KMS-11 (cell line): ENCODE results near the gene NEK1.

Source experiments
- H2AFZ ChIP-seq: fragments of 200-600 bp; sonication (generic); 2 replicates; pipeline ENCODE4 v1.6.1; 2016; ENCODE audit warnings: antibody characterized with exemption, mixed run types, low read depth
- H3K27ac ChIP-seq: fragments of 200-600 bp; sonication (generic); 2 replicates; pipeline ENCODE4 v1.6.1; 2016; ENCODE audit warnings: mild to moderate bottlenecking, mixed run types
- H3K27me3 ChIP-seq: fragments of 200-600 bp; sonication (generic); 2 replicates; pipeline ENCODE4 v1.6.1; 2017; ENCODE audit warnings: mild to moderate bottlenecking, low read depth, mixed run types, moderate library complexity; ENCODE audit not compliant: insufficient read depth
- H3K36me3 ChIP-seq: fragments of 200-600 bp; sonication (generic); 2 replicates; pipeline ENCODE4 v1.6.1; 2017; ENCODE audit warnings: mild to moderate bottlenecking, mixed run types; ENCODE audit not compliant: insufficient read depth
- H3K4me1 ChIP-seq: fragments of 200-600 bp; sonication (generic); 2 replicates; pipeline ENCODE4 v1.6.1; 2016; ENCODE audit warnings: mild to moderate bottlenecking, low read depth, mixed run types; ENCODE audit not compliant: poor library complexity, severe bottlenecking
- H3K4me2 ChIP-seq: fragments of 200-600 bp; sonication (generic); 2 replicates; pipeline ENCODE4 v1.7.0; 2016; ENCODE audit warnings: mild to moderate bottlenecking, mixed run types
- H3K4me3 ChIP-seq: fragments of 200-600 bp; sonication (generic); IDR thresholded peaks from 2 replicates; pipeline ENCODE4 v1.6.1; 2017; ENCODE audit warnings: low read depth, low read length, mixed read lengths; ENCODE audit not compliant: insufficient read depth
- H3K79me2 ChIP-seq: fragments of 200-600 bp; sonication (generic); 2 replicates; pipeline ENCODE4 v1.6.1; 2016; ENCODE audit warnings: low read depth, mixed run types; ENCODE audit not compliant: insufficient read depth
- H3K9ac ChIP-seq: fragments of 200-600 bp; sonication (generic); 2 replicates; pipeline ENCODE4 v1.6.1; 2016; ENCODE audit warnings: mild to moderate bottlenecking, mixed run types
- H4K20me1 ChIP-seq: fragments of 200-600 bp; sonication (generic); 2 replicates; pipeline ENCODE4 v1.6.1; 2016; ENCODE audit warnings: mild to moderate bottlenecking, mixed run types; ENCODE audit not compliant: insufficient read depth
- CTCF ChIP-seq: fragments of 200-600 bp; sonication (generic); conservative IDR thresholded peaks from 2 replicates; pipeline ENCODE4 v1.6.1; 2017; ENCODE audit warnings: low read depth, mild to moderate bottlenecking, antibody characterized with exemption, low read length, moderate library complexity, mixed read lengths

Gene NEK1

GRCh38 chr4:169404960-169405359, 207.4 kb downstream of the NEK1 start:
- Histone ChIP-seq H3K36me3 (no peaks in the 10 kb centered on the region), H4K20me1 (no peaks in the 10 kb centered on the region), H3K79me2 (no peaks in the 10 kb centered on the region), H3K9ac (no peak overlapping the region), H3K27me3 (no peaks in the 10 kb centered on the region), H3K4me3 (no peak overlapping the region), H3K4me1 (no peaks in the 10 kb centered on the region), H3K4me2 (no peak overlapping the region), H3K27ac (no peak overlapping the region), H2AFZ (no peak overlapping the region)
- no peak for TF ChIP-seq CTCF

GRCh38 chr4:169400832-169401231, 211.6 kb downstream of the NEK1 start:
- Histone ChIP-seq H4K20me1 (no peaks in the 10 kb centered on the region), H3K4me3 (no peak overlapping the region), H3K4me2 (no peak overlapping the region), H3K79me2 (no peaks in the 10 kb centered on the region), H3K27me3 (no peaks in the 10 kb centered on the region), H2AFZ (no peak overlapping the region), H3K9ac (no peak overlapping the region), H3K27ac (no peak overlapping the region), H3K36me3 (no peaks in the 10 kb centered on the region), H3K4me1 (no peaks in the 10 kb centered on the region)
- TF ChIP-seq CTCF: no peak

- no peak overlapping the region for H3K4me3 ChIP-seq
- no peaks in the 10 kb centered on the region for H3K79me2 ChIP-seq
- no peaks in the 10 kb centered on the region for H3K36me3 ChIP-seq
- no peak overlapping the region for H3K27ac ChIP-seq
- H2AFZ ChIP-seq: no peak overlapping the region
- TF ChIP-seq CTCF: no peak
- H3K4me1 ChIP-seq: no peaks in the 10 kb centered on the region
- no peaks in the 10 kb centered on the region for H3K27me3 ChIP-seq
- no peak overlapping the region for H3K9ac ChIP-seq
- H4K20me1 ChIP-seq: no peaks in the 10 kb centered on the region
- no peak overlapping the region for H3K4me2 ChIP-seq
These were observed 212.2 kb downstream of the NEK1 start for GRCh38 chr4:169399976-169400767.

GRCh38 chr4:169398316-169398715, 214.1 kb downstream of the NEK1 start:
- H3K4me3 ChIP-seq: no peak overlapping the region
- H3K27me3 ChIP-seq: no peaks in the 10 kb centered on the region
- no peak for TF ChIP-seq CTCF
- H3K79me2 ChIP-seq: no peaks in the 10 kb centered on the region
- no peaks in the 10 kb centered on the region for H4K20me1 ChIP-seq
- no peaks in the 10 kb centered on the region for H3K36me3 ChIP-seq
- H3K4me2 ChIP-seq: no peak overlapping the region
- no peak overlapping the region for H3K27ac ChIP-seq
- H2AFZ ChIP-seq: no peak overlapping the region
- no peak overlapping the region for H3K9ac ChIP-seq
- no peaks in the 10 kb centered on the region for H3K4me1 ChIP-seq
